ENCODE measurements around the gene OR13C2.
"Not testable (repeated sequence)": the region's sequence is repeated elsewhere in the genome, so short reads cannot be mapped to it uniquely, and the experiment has no call there.

OR13C2 gene, protein sequence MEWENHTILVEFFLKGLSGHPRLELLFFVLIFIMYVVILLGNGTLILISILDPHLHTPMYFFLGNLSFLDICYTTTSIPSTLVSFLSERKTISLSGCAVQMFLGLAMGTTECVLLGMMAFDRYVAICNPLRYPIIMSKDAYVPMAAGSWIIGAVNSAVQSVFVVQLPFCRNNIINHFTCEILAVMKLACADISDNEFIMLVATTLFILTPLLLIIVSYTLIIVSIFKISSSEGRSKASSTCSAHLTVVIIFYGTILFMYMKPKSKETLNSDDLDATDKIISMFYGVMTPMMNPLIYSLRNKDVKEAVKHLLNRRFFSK

DNA sequence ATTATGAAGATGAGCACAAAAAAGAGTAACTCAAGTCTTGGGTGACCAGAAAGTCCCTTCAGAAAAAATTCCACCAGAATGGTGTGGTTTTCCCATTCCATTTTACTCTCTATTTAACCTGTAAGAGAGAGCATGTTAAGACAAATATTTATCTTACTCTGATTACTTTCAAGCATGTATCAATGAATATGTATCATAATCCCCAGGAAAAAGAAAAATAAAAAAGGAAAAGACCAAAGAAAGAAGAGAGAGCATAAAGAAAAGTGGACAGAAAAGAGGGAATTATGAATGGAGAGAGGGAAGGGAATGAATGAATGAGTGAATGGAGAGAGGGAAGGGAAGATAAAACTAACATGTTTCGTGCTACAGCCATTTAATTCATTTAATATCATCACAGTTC lies at the start of gene OR13C2:
Gene OR13C2 (minus strand): TSS at position 101 of the 400 bp plus-strand sequence. CDS start 0 bp downstream, at position 101.
- not testable (repeated sequence) for DNase-seq (ENCODE audit: low read depth)

- no peak for DNase-seq (ENCODE audit: low read depth)
Measured at GRCh38 chr9:104635456-104635855, 30.0 kb upstream of the OR13C2 start.

DNA sequence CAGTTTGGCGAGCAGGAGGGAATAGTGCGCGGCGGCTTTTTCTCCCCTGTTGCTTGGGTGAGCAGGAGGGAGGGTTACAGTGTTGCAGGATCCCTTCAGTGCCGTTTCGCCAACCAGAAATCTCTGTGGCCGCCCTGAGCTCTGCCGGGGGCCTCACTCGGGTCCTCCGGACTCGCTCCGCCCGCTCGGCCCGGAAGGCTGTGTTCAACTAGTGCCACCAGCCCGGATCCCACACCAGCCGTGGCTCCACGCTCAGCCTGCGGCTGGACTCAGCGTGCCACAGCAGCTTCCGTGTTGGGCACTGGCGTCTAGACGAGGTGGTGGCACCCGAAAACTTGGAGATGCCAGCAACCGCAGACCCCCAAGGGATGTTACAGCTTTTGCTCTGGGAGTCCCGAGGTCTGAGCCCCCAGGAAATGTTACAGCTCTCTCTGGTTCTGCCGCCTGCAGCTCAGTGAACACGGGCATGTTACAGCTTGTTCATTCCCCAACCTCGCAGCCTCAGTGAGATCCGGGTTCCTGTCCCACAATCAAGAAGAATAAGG lies 28.6 kb upstream of the OR13C2 start:
- no peak for DNase-seq (ENCODE audit: low read depth)

DNA sequence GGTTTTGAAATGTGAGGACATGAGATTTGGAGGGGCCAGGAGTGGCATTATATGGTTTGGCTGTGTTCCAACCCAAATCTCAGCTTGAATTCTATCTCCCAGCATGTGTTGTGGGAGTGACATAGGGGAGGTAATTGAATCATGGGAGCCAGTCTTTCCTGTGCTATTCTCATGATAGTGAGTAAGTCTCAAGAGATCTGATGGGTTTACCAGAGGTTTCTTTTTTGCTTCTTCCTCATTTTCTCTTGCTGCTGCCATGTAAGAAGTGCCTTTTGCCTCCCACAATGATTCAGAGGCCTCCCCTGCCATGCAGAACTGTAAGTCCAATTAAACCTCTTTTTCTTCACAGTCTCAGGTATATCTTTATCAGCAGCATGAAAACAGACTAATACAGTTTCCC lies 20.5 kb upstream of the OR13C2 start:
- not testable (repeated sequence) for DNase-seq (ENCODE audit: low read depth)

- no peak for DNase-seq (ENCODE audit: low read depth)
Measured at GRCh38 chr9:104618104-104618503, 12.7 kb upstream of the OR13C2 start, which contains the start of gene OR13C9. OR13C9 (minus strand) TSS chr9:104618204; CDS start chr9:104618204, 0 bp downstream.

DNA sequence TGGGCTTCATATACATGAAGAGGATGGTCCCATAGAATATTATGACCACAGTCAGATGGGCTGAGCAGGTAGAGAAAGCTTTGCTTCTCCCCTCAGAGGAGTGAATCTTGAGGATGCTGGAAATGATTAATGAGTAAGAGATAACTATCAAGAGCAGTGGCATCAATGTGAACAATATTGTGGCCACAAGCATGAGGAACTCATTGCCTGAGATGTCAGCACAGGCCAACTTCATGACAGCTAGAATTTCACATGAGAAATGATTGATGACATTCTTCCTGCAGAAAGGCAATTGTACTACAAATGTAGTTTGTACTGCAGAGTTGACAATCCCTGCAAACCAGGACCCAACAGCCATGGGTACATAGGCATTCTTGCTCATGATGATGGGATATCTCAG lies 12.0 kb upstream of the OR13C2 start:
- DNase-seq (ENCODE audit: low read depth), result no peak

- DNase-seq (ENCODE audit: low read depth), result no peak
Measured at GRCh38 chr9:104611213-104611612, 5.8 kb upstream of the OR13C2 start.

- no peak for DNase-seq (ENCODE audit: low read depth)
Measured at GRCh38 chr9:104608336-104608735, 2.9 kb upstream of the OR13C2 start.

GRCh38 chr9:104606152-104606551 lies 725 bp upstream of the OR13C2 start:
- no peak for DNase-seq (ENCODE audit: low read depth)

- no peak for DNase-seq (ENCODE audit: low read depth)
Measured at GRCh38 chr9:104604801-104605200, 626 bp downstream of the OR13C2 start.

DNA sequence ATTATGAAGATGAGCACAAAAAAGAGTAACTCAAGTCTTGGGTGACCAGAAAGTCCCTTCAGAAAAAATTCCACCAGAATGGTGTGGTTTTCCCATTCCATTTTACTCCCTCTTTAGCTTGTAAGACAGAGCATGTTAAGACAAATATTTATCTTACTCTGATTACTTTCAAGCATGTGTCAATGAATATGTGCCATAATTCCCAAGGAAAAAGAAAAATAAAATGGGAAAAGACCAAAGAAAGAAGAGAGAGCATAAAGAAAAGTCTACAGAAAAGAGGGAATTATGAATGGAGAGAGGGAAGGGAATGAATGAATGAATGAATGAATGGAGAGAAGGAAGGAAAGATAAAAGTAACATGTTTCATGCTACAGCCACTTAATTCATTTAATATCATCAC lies 6.1 kb downstream of the OR13C2 start, which contains the start of gene OR13C5:
Gene OR13C5 (minus strand): TSS at position 101 of the 400 bp plus-strand sequence. CDS start 0 bp downstream, at position 101.
- DNase-seq (ENCODE audit: low read depth), result not testable (repeated sequence)

DNA sequence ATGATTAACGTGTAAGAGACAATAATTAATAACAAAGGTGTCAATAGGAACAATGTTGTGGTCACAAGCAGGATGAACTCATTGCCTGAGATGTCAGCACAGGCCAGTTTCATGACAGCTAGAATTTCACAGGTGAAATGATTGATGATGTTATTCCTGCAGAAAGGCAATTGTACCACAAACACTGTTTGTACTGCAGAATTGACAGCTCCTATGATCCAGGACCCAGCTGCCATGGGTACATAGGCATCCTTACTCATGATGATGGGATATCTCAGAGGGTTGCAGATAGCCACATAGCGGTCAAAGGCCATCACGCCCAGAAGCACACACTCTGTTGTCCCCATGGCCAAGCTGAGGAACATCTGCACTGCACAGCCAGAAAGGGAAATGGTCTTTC lies 6.7 kb downstream of the OR13C2 start:
- DNase-seq (ENCODE audit: low read depth), result not testable (repeated sequence)

GRCh38 chr9:104589626-104590025 lies 15.8 kb downstream of the OR13C2 start:
- no peak for DNase-seq (ENCODE audit: low read depth)

DNA sequence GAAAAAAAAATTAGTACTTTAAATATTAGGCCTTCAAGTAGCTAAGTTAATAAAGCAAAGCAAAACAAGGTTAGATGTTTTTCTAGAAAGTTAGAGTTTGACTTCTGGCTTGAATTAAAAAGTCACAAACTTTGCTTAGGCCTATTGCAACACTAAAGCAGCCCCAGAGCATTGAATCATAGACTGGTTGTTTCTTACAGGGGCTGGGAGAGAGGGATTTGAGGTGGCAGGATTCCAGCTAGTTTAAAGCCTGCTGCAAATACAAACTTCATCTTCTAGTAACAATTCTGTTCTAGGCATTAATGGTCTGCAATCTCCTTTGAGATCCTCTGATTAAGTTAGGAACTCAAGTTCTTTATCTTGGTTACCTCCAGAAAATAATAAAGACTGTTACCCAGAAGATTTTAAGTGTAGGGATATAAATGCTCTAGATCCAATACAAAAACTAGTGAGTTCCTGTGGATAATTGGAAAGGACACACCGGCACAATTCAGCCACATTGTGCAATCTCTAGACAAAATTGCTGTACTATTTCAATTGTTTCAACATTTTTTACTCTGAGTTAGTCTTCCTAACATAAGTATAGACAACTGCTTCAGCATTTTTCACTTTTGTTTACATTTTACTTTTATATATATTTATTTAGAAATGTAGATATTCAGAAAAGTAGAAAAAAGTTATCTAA lies 18.8 kb downstream of the OR13C2 start:
- peak; percentile 81 for DNase-seq (ENCODE audit: low read depth)

- DNase-seq (ENCODE audit: low read depth), result no peak
Measured at GRCh38 chr9:104580562-104580961, 24.9 kb downstream of the OR13C2 start.

- no peak for DNase-seq (ENCODE audit: low read depth)
Measured at GRCh38 chr9:104577263-104577662, 28.2 kb downstream of the OR13C2 start.

DNA sequence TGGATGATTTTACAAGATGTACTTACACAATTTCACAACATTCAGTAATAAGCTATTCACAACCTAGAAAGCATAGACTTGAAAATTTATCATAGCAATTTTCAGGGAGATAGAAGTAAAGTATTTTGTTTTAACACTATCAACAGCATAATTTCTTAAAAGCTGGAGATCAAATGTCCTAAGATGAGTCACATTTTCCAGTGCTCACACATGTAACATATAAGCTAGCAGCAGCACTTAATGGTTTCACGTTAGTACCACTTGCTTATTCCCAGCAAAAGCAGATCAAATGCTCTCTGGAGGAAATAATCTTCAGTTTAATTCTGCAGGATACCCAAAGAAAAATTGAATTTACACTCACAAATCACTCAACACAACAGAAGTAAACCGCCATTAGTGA lies 30.0 kb downstream of the OR13C2 start:
- peak; percentile 5 for DNase-seq (ENCODE audit: low read depth)

DNA sequence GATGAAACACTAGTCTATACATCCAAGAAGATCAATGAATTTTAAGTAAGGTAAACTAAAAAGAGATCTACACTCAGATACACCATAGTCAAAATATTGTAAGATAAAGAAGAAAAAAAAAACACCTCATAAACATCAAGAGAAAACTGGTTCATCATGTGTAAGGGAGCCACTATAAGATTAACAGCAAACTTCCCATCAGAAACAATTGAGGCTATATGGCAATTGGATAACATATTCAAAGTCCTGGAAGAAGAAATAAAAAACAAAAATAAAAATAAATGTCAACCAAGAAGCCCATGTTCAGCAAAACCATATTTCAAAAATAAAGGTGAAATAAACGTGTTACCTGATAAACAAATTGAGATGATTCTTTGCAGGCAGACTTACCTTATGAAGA lies 32.8 kb downstream of the OR13C2 start:
- DNase-seq (ENCODE audit: low read depth), result no peak

- DNase-seq (ENCODE audit: low read depth), result no peak
Measured at GRCh38 chr9:104568868-104569267, 36.6 kb downstream of the OR13C2 start, which contains the start of gene OR13C8. OR13C8 (plus strand) TSS chr9:104569168; CDS start chr9:104569168, 0 bp downstream.

DNA sequence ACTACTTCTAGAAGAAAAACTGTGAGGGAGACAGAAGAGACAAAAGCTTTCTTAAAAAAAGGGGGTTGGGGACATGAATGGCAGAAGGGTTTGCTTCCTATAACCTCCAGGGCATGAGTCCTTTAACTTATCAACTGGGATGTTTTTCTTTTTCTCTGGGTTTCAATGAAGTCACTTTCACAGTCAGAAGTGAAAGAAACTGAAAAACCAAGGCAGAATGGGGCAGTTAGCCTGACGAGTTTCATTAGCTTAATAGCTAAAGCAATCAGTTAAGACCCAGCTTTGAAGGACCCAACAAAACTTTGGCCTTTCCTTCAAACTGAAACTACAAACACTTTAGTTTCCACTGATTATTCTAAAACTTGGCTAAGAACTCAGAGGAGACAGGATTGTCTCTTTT lies 41.1 kb downstream of the OR13C2 start:
- DNase-seq (ENCODE audit: low read depth), result no peak

DNA sequence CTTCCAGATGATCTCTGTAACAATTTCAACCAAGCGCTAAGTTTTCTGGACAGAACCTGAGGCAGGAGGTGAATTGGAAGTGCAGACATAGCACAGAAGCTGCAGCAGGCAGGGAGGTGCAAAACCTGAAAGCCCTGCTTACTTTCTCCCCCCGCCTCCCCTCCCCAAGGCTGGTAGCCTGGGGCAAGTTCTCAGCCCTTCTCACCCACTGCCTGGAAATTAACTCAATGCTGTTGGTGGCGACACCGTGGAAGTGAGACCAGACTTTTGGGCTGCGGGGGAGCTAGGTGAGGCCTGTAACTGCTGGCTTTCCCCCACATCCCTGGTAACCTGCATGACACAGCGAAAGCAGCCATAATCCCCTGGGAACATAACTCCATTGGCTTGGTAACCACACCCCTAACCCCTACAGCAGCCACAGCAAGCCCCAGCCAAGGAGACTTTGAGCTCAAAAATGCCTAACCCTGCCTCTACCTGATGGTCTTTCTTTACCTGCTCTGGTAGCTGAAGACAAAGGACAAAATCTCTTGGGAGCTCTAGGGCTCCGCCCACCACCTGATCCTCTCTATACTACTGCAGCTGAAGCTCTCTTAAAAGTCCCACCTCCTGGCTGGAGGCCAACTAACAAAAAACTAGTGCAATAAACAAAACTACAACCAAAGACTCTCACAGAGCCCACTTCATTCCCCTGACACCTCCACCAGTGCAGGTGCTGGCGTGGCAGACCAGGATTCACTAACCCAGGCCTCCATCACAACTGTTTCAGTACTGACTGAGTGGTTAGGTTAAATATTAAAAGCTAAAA lies 48.4 kb downstream of the OR13C2 start:
- no peak for DNase-seq (ENCODE audit: low read depth)

- DNase-seq (ENCODE audit: low read depth), result no peak
Measured at GRCh38 chr9:104555521-104555920, 49.9 kb downstream of the OR13C2 start.

All from fibroblast of the conjunctiva (primary cell).